Mesenchymal stem cell (in vitro differentiated cells and primary cell): ENCODE measurements around the gene ACADVL.

Experiments used
- DNase-seq: peaks from one replicate; pipeline ENCODE4 v3.0.0-alpha.2; 2013
- H2AFZ ChIP-seq: one replicate; pipeline ENCODE4 v1.6.1; 2013; ENCODE audit warnings: low read depth, mild to moderate bottlenecking, control low read depth, inconsistent platforms, low read length, moderate library complexity
- H2AK5ac ChIP-seq: 2 replicates; pipeline ENCODE4 v1.6.1; 2013; ENCODE audit warnings: low read length, moderate library complexity, mild to moderate bottlenecking, inconsistent platforms; ENCODE audit not compliant: severe bottlenecking
- H2BK120ac ChIP-seq: one replicate; pipeline ENCODE4 v1.6.1; 2013; ENCODE audit warnings: low read depth, mild to moderate bottlenecking, inconsistent platforms, low read length, moderate library complexity
- H2BK12ac ChIP-seq, 2 experiments: one replicate each; pipeline ENCODE4 v1.6.1; 2013; ENCODE audit warnings: inconsistent platforms in 2 of 2, low read length in 2 of 2, mild to moderate bottlenecking in 2 of 2, moderate library complexity in 2 of 2, control low read depth in 1 of 2
- H2BK15ac ChIP-seq: one replicate; pipeline ENCODE4 v1.6.1; 2013; ENCODE audit warnings: mild to moderate bottlenecking, low read depth, inconsistent platforms; ENCODE audit not compliant: poor library complexity, severe bottlenecking
- H2BK5ac ChIP-seq: 2 replicates; pipeline ENCODE4 v1.6.1; 2013; ENCODE audit warnings: low read depth, mild to moderate bottlenecking, low read length, control low read depth, inconsistent platforms; ENCODE audit not compliant: poor library complexity, severe bottlenecking
- H3K14ac ChIP-seq, 2 experiments: one replicate each; pipeline ENCODE4 v1.6.1; 2013; ENCODE audit warnings: inconsistent platforms in 2 of 2, low read length in 2 of 2, control low read depth in 1 of 2, mild to moderate bottlenecking in 1 of 2, moderate library complexity in 1 of 2
- H3K18ac ChIP-seq, 2 experiments: one replicate each; pipeline ENCODE4 v1.6.1; 2013; ENCODE audit warnings: inconsistent platforms in 2 of 2, low read length in 2 of 2, control low read depth in 1 of 2, low read depth in 1 of 2, mild to moderate bottlenecking in 1 of 2
- H3K23ac ChIP-seq, 2 experiments: one replicate each; pipeline ENCODE4 v1.6.1; 2013; ENCODE audit warnings: inconsistent platforms in 2 of 2, low read length in 2 of 2, mild to moderate bottlenecking in 2 of 2, moderate library complexity in 2 of 2, control low read depth in 1 of 2
- H3K27ac ChIP-seq: 2 replicates; pipeline ENCODE4 v1.5.1; 2013; ENCODE audit warnings: mild to moderate bottlenecking, moderate library complexity, low read length, control low read depth, inconsistent platforms; ENCODE audit not compliant: poor library complexity, severe bottlenecking
- H3K27me3 ChIP-seq, 2 experiments: 2 replicates each; pipeline versions ENCODE4 v1.6.1 to v1.7.0; 2013; ENCODE audit warnings: low read length in 2 of 2, mild to moderate bottlenecking in 2 of 2, moderate library complexity in 2 of 2, control low read depth in 1 of 2, inconsistent platforms in 1 of 2; ENCODE audit not compliant: control insufficient read depth in 1 of 2, insufficient read depth in 1 of 2
- H3K36me3 ChIP-seq, 2 experiments: 2 replicates each; pipeline versions ENCODE4 v1.6.1 to v1.7.0; 2013; ENCODE audit warnings: low read length in 2 of 2, control low read depth in 1 of 2, inconsistent platforms in 1 of 2, low read depth in 1 of 2, mild to moderate bottlenecking in 1 of 2; ENCODE audit not compliant: insufficient read depth in 2 of 2, control insufficient read depth in 1 of 2
- H3K4ac ChIP-seq, 2 experiments: one replicate each; pipeline ENCODE4 v1.6.1; 2013; ENCODE audit warnings: inconsistent platforms in 2 of 2, low read length in 2 of 2, mild to moderate bottlenecking in 2 of 2, moderate library complexity in 2 of 2, control low read depth in 1 of 2, low read depth in 1 of 2
- H3K4me1 ChIP-seq: 2 replicates; pipeline ENCODE4 v1.6.1; 2013; ENCODE audit warnings: low read depth, low read length, control low read depth; ENCODE audit not compliant: control insufficient read depth, insufficient read depth
- H3K4me2 ChIP-seq: 2 replicates; pipeline ENCODE4 v1.6.1; 2013; ENCODE audit warnings: low read length, mild to moderate bottlenecking, inconsistent platforms; ENCODE audit not compliant: poor library complexity, severe bottlenecking
- H3K4me3 ChIP-seq, 2 experiments: 2 replicates each; pipeline versions ENCODE4 v1.5.1 to v1.7.0; 2013; ENCODE audit warnings: low read length in 2 of 2, mild to moderate bottlenecking in 2 of 2, control low read depth in 1 of 2, low read depth in 1 of 2; ENCODE audit not compliant: insufficient read depth in 1 of 2
- H3K79me1 ChIP-seq: replicated peaks from 2 replicates; pipeline ENCODE4 v1.6.1; 2013; ENCODE audit warnings: mild to moderate bottlenecking, control low read depth, low read length, inconsistent platforms; ENCODE audit not compliant: poor library complexity, severe bottlenecking
- H3K9ac ChIP-seq: 2 replicates; pipeline ENCODE4 v1.7.0; 2013; ENCODE audit warnings: mild to moderate bottlenecking, low read length, moderate library complexity
- H3K9me3 ChIP-seq: 2 replicates; pipeline ENCODE4 v1.7.0; 2013; ENCODE audit warnings: mild to moderate bottlenecking, low read length; ENCODE audit not compliant: control insufficient read depth
- H4K8ac ChIP-seq: one replicate; pipeline ENCODE4 v1.6.1; 2013; ENCODE audit warnings: inconsistent platforms, mild to moderate bottlenecking, low read length, moderate library complexity
- H4K91ac ChIP-seq: one replicate; pipeline ENCODE4 v1.6.1; 2013; ENCODE audit warnings: mild to moderate bottlenecking, low read length, inconsistent platforms
- whole genome bisulfite sequencing: methylation state at CpG from one replicate; pipeline ENCODE4 v1.1.7; 2013; ENCODE audit warnings: mixed read lengths; 5-methylcytosine and 5-hydroxymethylcytosine counted together

Gene ACADVL

GRCh38 chr17:7214300-7215135, 5.2 kb upstream of the ACADVL start:
- DNase-seq = peak; percentile 98
- H3K79me1 ChIP-seq = peaks cover 23% of the 10 kb centered on the region
- no peak overlapping the region for H4K8ac ChIP-seq
- peaks cover 1 to 3% of the 10 kb centered on the region in 2 experiments for H3K36me3 ChIP-seq
- no peak overlapping the region for H3K4ac ChIP-seq
- H3K27ac ChIP-seq = peak overlapping the region; percentile 45
- H2AFZ ChIP-seq = no peak overlapping the region
- no peak overlapping the region for H2BK120ac ChIP-seq
- H3K4me3 ChIP-seq = peak overlapping the region; percentile 51 to 82
- H3K9me3 ChIP-seq = no peaks in the 10 kb centered on the region
- H2BK12ac ChIP-seq = no peak overlapping the region
- WGBS = under 1% methylated on average over 45 of the region's 45 CpGs
- H3K4me1 ChIP-seq = peaks cover 40% of the 10 kb centered on the region
- no peak overlapping the region for H3K23ac ChIP-seq
- H2BK5ac ChIP-seq = no peak overlapping the region
- H3K9ac ChIP-seq = peak overlapping the region; percentile 89
- no peak overlapping the region for H2BK15ac ChIP-seq
- H4K91ac ChIP-seq = no peak overlapping the region
- no peak overlapping the region for H2AK5ac ChIP-seq
- no peak overlapping the region for H3K14ac ChIP-seq
- H3K18ac ChIP-seq = peak overlapping the region; percentile 26 to 42
- no peaks in the 10 kb centered on the region for H3K27me3 ChIP-seq
- H3K4me2 ChIP-seq = peak overlapping the region; percentile 84

- no peak overlapping the region for H2BK5ac ChIP-seq
- WGBS = 4% methylated on average over 7 of the region's 9 CpGs
- no peaks in the 10 kb centered on the region for H3K27me3 ChIP-seq
- peaks cover 0 to under 1% of the 10 kb centered on the region in 2 experiments for H3K36me3 ChIP-seq
- peak overlapping the region in 1 of 2 experiments; percentile 82 for H3K4me3 ChIP-seq
- no peak overlapping the region for H3K4ac ChIP-seq
- H4K8ac ChIP-seq = no peak overlapping the region
- H3K18ac ChIP-seq = peak overlapping the region in 1 of 2 experiments; percentile 27
- peaks cover 40% of the 10 kb centered on the region for H3K4me1 ChIP-seq
- peak overlapping the region in 1 of 2 experiments; percentile 63 for H2BK12ac ChIP-seq
- no peaks in the 10 kb centered on the region for H3K9me3 ChIP-seq
- H2BK120ac ChIP-seq = no peak overlapping the region
- H2AFZ ChIP-seq = no peak overlapping the region
- H3K9ac ChIP-seq = peak overlapping the region; percentile 89
- no peak overlapping the region for H3K14ac ChIP-seq
- H3K79me1 ChIP-seq = peaks cover 21% of the 10 kb centered on the region
- DNase-seq = no peak
- H3K23ac ChIP-seq = no peak overlapping the region
- H4K91ac ChIP-seq = no peak overlapping the region
- peak overlapping the region; percentile 13 for H2BK15ac ChIP-seq
- H3K27ac ChIP-seq = peak overlapping the region; percentile 56
- H2AK5ac ChIP-seq = no peak overlapping the region
- peak overlapping the region; percentile 1 for H3K4me2 ChIP-seq
Measured at GRCh38 chr17:7215136-7215638, 4.6 kb upstream of the ACADVL start.

- Histone ChIP-seq H3K14ac (peak overlapping the region in 1 of 2 experiments; percentile 86), H2BK120ac (no peak overlapping the region), H3K36me3 (peaks cover 0 to under 1% of the 10 kb centered on the region in 2 experiments), H3K23ac (peak overlapping the region in 1 of 2 experiments; percentile 47), H3K9ac (peak overlapping the region; percentile 89), H3K27me3 (no peaks in the 10 kb centered on the region), H3K9me3 (no peaks in the 10 kb centered on the region), H3K18ac (peak overlapping the region in 1 of 2 experiments; percentile 69), H4K8ac (no peak overlapping the region), H3K4me2 (peak overlapping the region; percentile 92), H2BK12ac (peak overlapping the region; percentile 57 to 63), H2AFZ (no peak overlapping the region), H2BK15ac (no peak overlapping the region), H2AK5ac (peak overlapping the region; percentile 26), H2BK5ac (no peak overlapping the region), H3K4me3 (peak overlapping the region; percentile 46 to 85), H3K79me1 (peaks cover 17% of the 10 kb centered on the region), H3K27ac (peak overlapping the region; percentile 56), H3K4me1 (peaks cover 41% of the 10 kb centered on the region), H3K4ac (no peak overlapping the region), H4K91ac (no peak overlapping the region)
- peak; percentile 56 for DNase-seq
- 2% methylated on average over 8 of the region's 10 CpGs for WGBS
Measured at GRCh38 chr17:7215652-7216180, 4.0 kb upstream of the ACADVL start.
